HG03460 (cell line): ENCODE results near the gene ZNF148.

ENCODE experiments used
- ATAC-seq: cut with Tn5 transposase; IDR thresholded peaks from one replicate; pipeline ENCODE4 v1.9.1; 2021; ENCODE audit not compliant: unreplicated experiment

ZNF148 gene

DNA sequence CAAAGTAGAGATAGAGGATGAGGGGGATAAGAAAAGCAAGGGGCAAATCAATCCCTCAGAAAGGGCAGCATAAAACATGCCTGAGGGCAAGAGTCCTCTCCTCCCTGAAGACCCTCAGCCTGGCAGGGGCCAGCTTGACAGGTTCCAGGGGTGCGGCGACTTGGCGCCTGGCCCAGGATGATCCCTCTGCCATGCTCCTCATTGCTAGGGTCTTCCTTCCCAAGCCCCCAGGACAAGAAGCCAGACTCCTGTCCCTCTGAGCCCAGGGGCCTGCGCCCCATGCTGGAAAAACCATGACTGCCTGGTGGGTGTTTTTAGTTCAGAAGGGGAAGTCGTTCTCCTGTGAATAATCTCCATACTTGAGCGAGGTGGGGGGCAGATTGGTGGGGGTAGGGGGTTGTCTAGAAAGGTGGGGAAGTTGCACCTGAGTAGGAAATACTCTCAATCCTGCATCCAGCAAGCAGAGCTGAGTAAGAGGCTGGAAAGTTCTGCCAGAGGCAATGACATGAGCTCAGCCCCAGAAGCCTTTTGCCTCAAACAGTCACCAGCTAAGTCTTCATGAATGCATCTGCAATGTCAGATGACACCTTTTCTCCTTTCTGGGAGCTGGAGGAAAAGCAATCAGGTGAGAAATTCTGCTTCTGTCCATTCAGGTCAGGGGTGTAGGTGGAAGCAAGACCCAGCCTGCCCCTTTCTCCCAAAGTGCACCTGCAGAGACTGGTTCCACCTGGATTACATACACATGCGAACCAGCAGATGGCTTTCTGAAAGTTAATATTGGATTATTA, 180.9 kb downstream of the ZNF148 start:
- no peak for ATAC-seq

DNA sequence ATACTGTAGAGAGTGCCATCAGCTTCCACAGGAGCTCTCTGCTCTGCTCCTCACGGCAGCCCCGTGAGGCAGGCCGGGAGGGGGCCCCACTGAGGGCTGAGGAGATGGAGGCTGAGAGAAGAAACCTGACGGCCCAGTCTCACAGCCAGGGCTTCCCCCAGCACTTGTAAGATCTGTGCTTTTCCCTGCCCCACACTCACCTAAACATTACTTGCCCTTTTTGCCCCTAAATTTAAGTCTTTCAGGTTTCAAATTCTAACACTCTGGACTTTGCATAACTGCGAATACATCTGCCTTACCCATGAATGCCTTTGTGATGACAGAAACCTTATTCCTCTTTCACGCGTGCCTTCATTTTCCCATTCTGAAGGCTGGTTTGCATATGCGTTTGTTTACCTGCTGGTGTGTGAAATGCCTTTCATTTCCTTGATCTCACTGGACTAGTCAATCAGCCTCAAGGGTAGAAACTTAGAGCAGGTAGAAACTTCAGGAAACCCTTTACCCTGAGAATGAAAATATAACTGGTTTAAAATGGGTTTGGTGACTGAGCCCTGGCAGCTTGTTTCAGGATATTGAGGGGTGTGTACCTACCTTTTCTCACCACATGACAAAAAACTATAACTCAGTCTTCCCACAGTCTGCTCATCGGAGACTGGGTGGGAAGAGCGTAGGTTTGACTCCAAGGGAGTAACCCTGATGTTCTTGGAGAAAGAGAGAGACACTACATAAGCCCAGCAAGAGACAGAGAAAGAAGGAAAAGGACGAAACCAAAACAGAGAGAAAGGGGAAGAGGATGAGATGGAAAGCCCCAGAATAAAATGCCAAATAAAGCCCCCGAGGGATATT, 182.7 kb downstream of the ZNF148 start:
- ATAC-seq: peak; percentile 58

DNA sequence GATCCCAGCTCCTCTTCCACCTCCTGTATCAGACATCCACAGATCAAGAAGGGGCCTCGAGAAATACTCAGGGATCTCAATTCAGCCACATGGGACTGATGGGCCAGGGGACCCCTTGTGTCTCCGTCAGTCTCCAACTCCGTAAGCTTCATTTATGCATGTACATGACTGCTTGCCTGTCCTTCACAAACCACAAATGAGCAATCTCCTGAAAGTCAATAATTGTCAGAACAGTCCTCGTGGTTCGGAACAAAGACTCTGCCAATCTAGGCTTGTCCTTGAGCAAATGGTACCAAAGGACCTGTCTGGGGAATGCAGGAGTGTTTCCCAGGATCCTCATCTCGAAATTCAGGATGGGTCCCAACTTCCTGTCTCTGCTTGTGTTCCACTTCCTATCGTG, 183.4 kb downstream of the ZNF148 start:
- no peak for ATAC-seq

DNA sequence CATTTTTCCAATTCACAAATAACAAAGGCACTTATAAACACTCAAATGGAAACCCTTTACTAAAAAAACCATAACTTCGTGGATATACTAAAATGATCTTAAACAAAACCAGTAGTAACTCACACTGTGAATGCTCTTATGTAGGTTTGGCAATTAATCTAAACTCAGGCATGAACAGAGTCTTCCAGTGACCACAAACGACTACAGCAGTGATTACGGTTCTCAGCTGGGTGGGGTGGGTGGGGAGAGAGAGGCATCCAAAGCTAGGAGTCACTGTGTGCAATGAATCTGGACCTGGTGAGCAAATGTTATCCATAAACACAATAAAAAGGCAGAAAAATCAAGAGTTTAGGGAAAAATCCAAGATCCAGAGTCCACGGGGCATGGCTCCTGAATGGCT, 183.9 kb downstream of the ZNF148 start:
- no peak for ATAC-seq

DNA sequence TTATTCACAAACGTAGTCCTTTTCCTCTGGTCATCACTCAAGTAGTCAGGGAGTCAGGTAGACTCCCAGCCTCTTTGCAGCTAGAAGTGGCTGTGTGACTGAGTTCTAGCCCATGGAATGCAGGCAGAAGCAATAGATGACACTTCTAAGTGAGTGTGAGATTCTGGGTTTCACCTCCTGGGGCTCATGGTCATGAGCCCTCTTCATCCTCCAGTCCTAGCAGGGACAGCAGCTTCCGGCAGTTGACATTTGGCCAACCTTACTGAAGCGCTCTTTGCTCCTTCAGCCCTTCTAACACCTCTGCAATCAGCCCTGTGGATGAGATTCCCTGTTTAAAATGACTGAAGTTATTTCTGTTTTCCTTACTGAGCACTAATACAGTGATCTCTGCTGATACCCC, 184.3 kb downstream of the ZNF148 start:
- ATAC-seq: no peak

DNA sequence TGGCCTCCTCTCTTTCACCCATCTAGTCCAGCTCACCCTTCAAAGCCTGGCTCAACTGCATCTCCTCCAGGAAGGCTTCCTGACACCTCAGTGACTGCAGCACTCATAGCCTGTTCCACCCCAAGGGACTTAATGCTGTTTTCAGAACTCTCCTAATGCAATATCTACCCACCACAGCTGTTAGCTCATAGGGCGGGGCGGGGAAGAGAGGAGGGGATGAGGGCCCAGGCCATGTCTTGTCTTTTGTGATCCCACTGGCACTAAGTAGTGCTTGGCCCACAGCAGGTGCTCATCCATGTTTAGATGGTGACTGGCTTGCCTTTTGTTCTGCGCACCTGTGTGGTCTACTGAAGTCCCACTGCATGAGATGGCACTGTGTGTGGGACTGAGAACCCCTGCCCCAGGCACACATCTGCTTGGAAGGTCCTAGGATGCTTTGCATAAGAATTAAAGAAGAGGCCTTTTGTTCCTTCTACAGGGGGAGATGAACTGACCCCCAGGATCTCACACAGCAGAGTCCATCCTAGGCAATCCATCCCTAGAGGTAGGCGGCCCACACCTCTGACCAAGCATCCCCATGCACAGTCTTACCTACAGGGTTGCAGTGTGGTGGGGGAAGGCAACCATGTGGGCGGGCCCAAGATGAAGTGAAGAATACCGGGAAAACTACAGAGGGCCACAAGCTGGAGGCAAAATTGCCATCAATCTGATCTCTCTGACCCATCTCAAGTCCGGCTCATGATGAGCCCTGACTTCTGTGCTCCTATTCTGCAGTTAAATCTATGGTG, 185.6 kb downstream of the ZNF148 start:
- ATAC-seq: no peak

DNA sequence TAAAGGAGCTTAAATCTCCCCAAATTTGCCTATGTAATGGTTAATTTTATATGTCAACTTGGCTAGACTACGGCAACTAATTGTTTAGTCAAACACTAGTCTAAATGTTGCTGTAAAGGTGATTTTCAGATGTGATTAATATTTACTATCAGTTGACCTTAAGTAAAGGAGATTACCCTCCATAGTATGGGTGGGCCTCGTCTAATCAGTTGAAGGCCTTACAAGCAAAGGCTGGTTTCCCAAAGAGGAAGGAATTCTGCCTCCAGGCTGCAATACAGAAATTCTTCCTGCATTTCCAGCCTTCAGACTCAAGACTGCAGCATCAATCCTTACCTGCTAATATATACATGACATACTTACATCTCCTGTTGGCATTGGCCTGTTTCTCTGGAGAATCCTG, 186.2 kb downstream of the ZNF148 start:
- no peak for ATAC-seq

DNA sequence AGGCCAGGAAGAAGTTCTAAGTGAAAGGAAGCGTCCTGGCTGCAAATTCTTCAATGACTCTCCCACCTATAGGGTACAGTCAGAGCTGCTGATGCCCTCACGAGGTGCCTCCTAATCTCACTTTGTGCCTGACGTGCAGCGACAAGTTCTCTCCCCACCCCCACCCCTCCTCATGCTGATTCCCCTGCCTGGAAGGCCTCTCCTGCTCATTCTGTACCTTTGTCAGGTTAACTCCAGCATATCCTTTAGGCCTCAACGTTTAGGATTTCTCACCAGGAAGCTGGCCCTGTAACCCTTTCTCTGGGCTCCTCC, 187.6 kb downstream of the ZNF148 start:
- ATAC-seq: no peak

DNA sequence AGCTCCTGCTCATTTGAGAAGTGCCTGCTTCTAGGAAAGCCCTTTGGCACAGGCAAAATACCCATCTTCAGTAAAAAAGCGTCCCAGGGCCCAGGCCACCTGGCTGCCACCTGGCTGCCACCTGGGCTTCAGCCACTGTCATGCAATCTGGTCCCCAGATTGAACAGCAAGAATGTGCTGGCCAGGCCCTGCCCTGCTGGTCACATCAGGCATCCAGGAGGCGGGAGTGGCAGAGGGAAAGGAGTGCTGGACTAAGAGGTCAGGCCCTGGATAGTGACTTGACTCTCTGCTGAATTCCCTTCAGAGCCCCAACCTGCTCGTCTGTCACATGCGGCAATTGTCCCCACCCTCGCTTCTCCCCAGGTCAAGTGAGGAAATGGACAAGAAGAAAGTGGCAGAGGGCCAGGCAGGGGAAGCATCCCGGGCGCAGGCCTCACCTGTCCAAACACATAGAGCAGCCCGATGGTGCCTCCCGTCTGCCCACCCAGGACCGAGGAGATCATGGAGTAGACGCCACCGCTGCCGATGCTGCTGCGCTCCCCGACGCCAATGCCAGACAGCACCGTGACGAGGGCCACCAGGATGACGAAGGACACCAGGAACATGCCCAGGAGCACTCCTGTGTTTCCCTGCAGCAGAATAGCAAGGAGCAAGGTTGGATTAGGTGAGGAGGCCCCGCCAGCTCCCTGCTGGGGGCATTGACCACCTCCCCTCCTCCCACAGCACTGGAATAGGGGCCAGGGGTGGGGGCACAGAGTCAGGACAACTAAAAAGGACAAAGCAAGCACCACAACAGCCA, 188.1 kb downstream of the ZNF148 start:
- no peak for ATAC-seq

DNA sequence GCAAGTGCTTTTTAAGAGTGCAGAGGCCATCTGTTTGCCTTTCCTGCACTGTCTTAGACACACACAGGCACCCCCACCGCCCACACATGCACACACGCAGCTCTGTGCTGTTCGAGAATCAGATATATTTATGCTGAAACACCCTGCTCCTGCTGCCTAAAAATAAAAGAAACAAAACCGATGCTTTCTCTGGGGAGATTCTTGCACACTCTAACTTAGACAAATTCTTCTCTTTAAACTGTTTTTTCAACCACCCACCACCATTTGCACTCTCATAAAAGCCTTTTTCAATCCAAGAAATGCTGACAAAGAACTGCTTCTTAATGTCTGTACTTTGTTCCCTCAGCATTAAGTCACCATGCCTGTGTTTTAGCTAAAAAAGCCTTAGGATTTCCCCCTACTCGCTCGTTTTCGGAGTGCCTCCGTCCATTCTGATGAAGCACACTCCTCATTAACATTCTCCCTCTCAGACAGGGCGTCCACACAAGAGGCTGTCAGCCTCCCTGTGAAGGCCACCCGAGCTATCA, 188.8 kb downstream of the ZNF148 start:
- ATAC-seq: no peak

DNA sequence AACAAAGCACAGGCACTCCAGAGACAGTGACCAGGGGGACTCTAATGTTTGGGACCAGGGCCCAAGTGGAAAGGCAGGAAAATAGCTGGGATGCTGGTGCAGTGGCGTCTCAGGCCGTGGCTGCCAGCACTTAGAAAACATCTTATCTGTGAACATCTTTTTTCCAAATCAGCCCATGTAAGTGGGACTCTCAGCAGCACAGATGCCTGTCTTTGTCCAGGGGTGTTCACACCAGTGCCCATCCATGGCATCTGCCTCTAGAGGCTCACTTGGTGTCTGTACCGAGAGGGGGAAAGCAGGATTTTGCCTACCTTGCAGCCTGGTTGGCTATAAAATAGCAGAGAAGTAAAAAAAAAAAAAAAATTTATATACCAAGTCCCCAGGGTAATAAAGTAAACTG, 189.3 kb downstream of the ZNF148 start:
- no peak for ATAC-seq

DNA sequence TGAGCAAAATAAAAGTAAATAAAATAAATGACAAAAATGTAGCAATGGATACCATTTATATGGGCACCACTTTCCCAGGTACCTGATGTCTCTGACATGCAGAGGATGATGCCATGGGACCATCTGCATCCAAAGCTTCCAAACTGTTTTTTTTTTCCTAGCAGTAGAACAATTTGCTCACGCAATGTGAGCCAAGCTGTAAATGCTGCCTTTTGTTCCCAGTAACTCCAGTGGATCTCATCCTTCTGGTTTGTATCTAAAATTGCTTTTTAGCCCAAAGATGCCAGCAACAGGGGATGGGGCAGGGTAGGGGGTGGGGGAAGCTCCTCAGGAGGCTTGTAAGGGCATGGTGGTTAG, 195.3 kb downstream of the ZNF148 start:
- ATAC-seq: no peak

DNA sequence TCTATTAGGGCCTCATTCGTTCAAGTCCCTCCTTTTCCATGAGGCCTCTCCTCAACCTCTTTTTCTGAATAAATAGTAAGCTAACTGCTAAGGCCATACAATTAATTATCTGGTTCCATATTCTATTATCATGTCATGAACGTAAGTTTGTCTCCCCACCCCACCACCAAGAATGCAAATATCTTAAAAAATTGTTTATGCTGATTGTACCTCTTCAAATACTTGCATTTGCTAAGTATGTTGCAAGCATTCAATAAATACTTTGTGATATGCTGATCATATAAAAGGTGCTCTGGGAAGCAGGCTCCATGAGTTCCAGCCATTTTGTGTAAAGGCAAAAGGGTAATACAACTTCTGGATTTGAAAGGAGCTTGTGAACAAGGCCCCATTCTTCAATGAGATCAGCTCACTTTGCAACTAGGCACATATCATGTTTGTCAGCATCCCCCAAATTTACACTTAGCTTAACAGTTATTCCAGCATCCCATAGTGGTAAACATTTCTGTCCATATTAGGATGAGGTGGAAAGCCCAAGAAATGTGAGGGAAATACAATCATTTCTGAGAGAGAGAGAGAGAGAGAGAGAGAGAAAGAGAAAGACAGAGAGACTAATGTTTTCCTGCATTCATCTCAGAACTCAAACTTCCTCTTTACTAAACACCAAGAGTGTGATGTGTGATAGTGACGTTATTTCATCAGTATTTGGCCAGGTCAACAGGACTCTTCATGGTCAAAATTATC, 195.8 kb downstream of the ZNF148 start:
- no peak for ATAC-seq

DNA sequence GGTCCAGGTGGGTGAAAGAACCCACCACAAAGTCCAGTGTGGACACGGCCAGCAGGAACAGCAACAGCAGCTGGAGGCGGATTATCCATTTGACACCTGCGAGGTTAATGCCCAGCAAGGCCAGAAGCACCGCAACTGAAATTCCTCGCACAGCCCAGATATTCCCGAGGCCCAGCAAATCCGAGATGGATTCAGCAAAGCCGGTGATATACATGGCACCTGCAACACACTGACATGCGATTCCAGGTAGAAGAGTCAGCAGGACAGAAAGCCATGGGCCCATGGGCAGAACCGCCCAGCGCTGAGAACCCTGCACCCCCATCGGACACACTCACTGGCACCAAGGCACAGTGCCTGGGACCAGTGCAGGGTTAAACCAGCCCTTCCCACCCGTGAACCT, 197.4 kb downstream of the ZNF148 start:
- no peak for ATAC-seq
